Psoas muscle (tissue), 8 donors: ENCODE measurements around the gene ENO3. TPM values are rescaled to one million over a fixed set of nuclear protein-coding genes. Genes with fewer than 3 reads are reported as not detected.

Source experiments
- ATAC-seq, 4 donors: fragments of 200-7000 bp; cut with Tn5 transposase; one replicate each; pipeline ENCODE4 v1.9.1; 2020; ENCODE audit warnings: moderate library complexity in 3 of 4, mild to moderate bottlenecking in 2 of 4
- DNase-seq, 2 donors: peaks; one replicate each; pipeline ENCODE4 v3.0.0-alpha.2; 2020
- H3K27ac ChIP-seq: fragments of 200-600 bp; one replicate; pipeline ENCODE4 v1.8.0; 2022
- H3K27me3 ChIP-seq, 3 donors: fragments of 200-600 bp in 1 of 3; one replicate each; pipeline versions ENCODE4 v1.6.1 to v1.8.0; 2013 to 2022; ENCODE audit warnings: low read length in 2 of 3, mild to moderate bottlenecking in 2 of 3, moderate library complexity in 1 of 3; ENCODE audit not compliant: insufficient read depth in 3 of 3
- H3K36me3 ChIP-seq, 2 donors: fragments of 200-600 bp in 1 of 2; one replicate each; pipeline versions ENCODE4 v1.6.1 to v1.8.0; 2013 to 2022; ENCODE audit warnings: low read depth in 1 of 2, mild to moderate bottlenecking in 1 of 2, moderate library complexity in 1 of 2; ENCODE audit not compliant: insufficient read depth in 1 of 2
- H3K4me1 ChIP-seq: fragments of 200-600 bp; one replicate; pipeline ENCODE4 v1.8.0; 2022
- H3K4me3 ChIP-seq: fragments of 200-600 bp; one replicate; pipeline ENCODE4 v1.8.0; 2022; ENCODE audit warnings: mild to moderate bottlenecking
- H3K9me3 ChIP-seq: fragments of 200-600 bp; one replicate; pipeline ENCODE4 v1.8.0; 2022
- WGBS, 3 donors: extraction: QIAGEN DNeasy Blood & Tissue Kit; methylation state at CpG; one replicate each; pipeline versions ENCODE4 v1.1.6 to v1.1.7; 2013; 5-methylcytosine and 5-hydroxymethylcytosine counted together
- intact Hi-C, 2 donors: fragments of 100-400 bp; cut with DNase I; formaldehyde crosslinking; loops; one replicate each; pipeline versions ENCODE4 v1.11.0 to v1.14.2; 2022
- polyA plus RNA-seq, 3 donors: library from polyadenylated mRNA; stranded (reverse); fragments of 200-250 nt; gene quantifications; one replicate each; pipeline ENCODE4 v1.2.3, GENCODE V29; 2013
- total RNA-seq, 4 donors: library from RNA; stranded (reverse); fragmentation: NEBNext Ultra II Directional in 2 of 4; extraction: Animal tissue kit (Norgen Biotek cat#: 25700) in 2 of 4; gene quantifications; one replicate each; pipeline versions ENCODE4 v1.2.1 to v1.2.4, GENCODE V29; 2021 to 2023
- TF ChIP-seq, protein P1 (sequence below): fragments of 200-600 bp; IDR thresholded peaks from one replicate; pipeline ENCODE4 v1.8.0; 2022; ENCODE audit warnings: antibody characterized with exemption
- donor health status: healthy with polysubstance abuse.
- donor health status: DM: no; HTN: no; CAD: no; lungs with moderate emphysema.
- donor health status: Bipolar disorder and iron deficiency.
- donor health status: healthy.
- donor health status: DM: yes; HTN: yes; CAD: no.
- donor health status: DM: no; HTN: no; CAD: no.
- donor health status: DM: no; HTN: no; CAD: no.
- donor health status: DM: yes; HTN: yes; CAD: no.

Gene ENO3
- total and polyA plus RNA-seq, 7 donors = 1,126 to 5,696 (median 2,679) TPM

- WGBS, 3 donors = 76 to 83% (median 81%) methylated on average over 10 of the region's 10 CpGs
- ATAC-seq (peak in 2 of 4 donors; percentile 3 to 22), DNase-seq (no peak)
- H3K4me1 ChIP-seq = peaks cover 41% of the 10 kb centered on the region
- no peaks in the 10 kb centered on the region for H3K9me3 ChIP-seq
- peak overlapping the region; percentile 86 for H3K27ac ChIP-seq
- H3K27me3 ChIP-seq = no peaks in the 10 kb centered on the region
- peak overlapping the region; percentile 22 for H3K4me3 ChIP-seq
- intact Hi-C loops = no loop called here
- H3K36me3 ChIP-seq = peaks cover 9 to 92% of the 10 kb centered on the region in 2 donors
- TF ChIP-seq, protein P1, sequence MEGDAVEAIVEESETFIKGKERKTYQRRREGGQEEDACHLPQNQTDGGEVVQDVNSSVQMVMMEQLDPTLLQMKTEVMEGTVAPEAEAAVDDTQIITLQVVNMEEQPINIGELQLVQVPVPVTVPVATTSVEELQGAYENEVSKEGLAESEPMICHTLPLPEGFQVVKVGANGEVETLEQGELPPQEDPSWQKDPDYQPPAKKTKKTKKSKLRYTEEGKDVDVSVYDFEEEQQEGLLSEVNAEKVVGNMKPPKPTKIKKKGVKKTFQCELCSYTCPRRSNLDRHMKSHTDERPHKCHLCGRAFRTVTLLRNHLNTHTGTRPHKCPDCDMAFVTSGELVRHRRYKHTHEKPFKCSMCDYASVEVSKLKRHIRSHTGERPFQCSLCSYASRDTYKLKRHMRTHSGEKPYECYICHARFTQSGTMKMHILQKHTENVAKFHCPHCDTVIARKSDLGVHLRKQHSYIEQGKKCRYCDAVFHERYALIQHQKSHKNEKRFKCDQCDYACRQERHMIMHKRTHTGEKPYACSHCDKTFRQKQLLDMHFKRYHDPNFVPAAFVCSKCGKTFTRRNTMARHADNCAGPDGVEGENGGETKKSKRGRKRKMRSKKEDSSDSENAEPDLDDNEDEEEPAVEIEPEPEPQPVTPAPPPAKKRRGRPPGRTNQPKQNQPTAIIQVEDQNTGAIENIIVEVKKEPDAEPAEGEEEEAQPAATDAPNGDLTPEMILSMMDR = no peak
Observed at GRCh38 chr17:4973256-4974114, 22.6 kb downstream of the ENO3 start.

GRCh38 chr17:4974115-4974670 is 23.3 kb downstream of the ENO3 start:
- intact Hi-C loops = no loop called here
- no peaks in the 10 kb centered on the region for H3K27me3 ChIP-seq
- peak overlapping the region; percentile 22 for H3K4me3 ChIP-seq
- peaks cover 9 to 92% of the 10 kb centered on the region in 2 donors for H3K36me3 ChIP-seq
- DNase-seq = peak; percentile 65 to 89
- TF ChIP-seq, protein P1 = no peak
- peak overlapping the region; percentile 86 for H3K27ac ChIP-seq
- peaks cover 34% of the 10 kb centered on the region for H3K4me1 ChIP-seq
- peak; percentile 89 to 95 (median 94) for ATAC-seq
- no peaks in the 10 kb centered on the region for H3K9me3 ChIP-seq
- WGBS, 3 donors = 27 to 54% (median 40%) methylated on average over 9 of the region's 9 CpGs

GRCh38 chr17:4978726-4979125 is 27.8 kb downstream of the ENO3 start:
- peaks cover 15% of the 10 kb centered on the region for H3K4me1 ChIP-seq
- intact Hi-C loops = no loop called here
- no peak overlapping the region for H3K27ac ChIP-seq
- peaks cover 11 to 91% of the 10 kb centered on the region in 2 donors for H3K36me3 ChIP-seq
- H3K9me3 ChIP-seq = no peaks in the 10 kb centered on the region
- no peak for DNase-seq
- no peak overlapping the region for H3K4me3 ChIP-seq
- ATAC-seq = no peak
- no peaks in the 10 kb centered on the region for H3K27me3 ChIP-seq
- TF ChIP-seq, protein P1 = no peak

DNA sequence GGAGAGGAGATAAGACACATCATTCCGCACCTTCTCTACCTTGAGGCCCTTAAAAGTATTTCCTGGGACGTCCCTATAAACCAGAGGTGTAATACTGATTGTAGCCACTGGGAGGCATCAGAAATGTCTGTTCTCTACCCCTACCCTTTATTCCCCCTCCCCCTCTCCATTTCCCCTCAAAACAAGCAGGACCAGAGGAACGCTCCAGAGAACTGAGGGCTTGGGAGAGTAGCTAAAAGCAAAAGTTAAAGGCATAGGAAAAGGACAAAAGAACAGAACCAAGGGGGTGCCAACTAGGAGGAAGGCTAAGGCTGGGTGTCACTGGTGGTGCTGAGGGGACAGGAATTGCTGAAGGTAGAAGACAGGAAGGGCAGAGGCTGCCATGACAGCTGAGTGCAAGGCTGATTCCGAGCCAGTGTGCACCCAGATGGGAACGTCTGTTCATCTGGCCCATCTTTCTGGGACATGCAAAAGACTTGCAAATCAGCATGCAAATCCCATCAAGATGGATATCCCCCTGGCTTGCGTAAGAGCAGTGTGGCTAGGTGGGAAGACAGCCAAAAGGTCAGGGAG is 29.8 kb downstream of the ENO3 start:
- DNase-seq (no peak), ATAC-seq (peak; percentile 64 to 87 (median 72))
- Histone ChIP-seq H3K4me3 (no peak overlapping the region), H3K27ac (peak overlapping the region; percentile 23), H3K9me3 (no peaks in the 10 kb centered on the region), H3K36me3 (peaks cover 11 to 99% of the 10 kb centered on the region in 2 donors), H3K4me1 (peaks cover 5% of the 10 kb centered on the region), H3K27me3 (no peaks in the 10 kb centered on the region)
- TF ChIP-seq, protein P1 = peak; percentile 69
- WGBS, 3 donors = 29 to 38% (median 32%) methylated on average over 6 of the region's 6 CpGs
- intact Hi-C loops = loop anchor here (2.0 to 5.0 kb wide), 3 partner anchors 43 to 82 kb away; no protein-coding TSS in a partner anchor
